Measurements from ENCODE around the gene OPRPN. TPM values are rescaled to one million over a fixed set of nuclear protein-coding genes. Genes with fewer than 3 reads are reported as not detected.

The OPRPN gene
- total and polyA plus RNA-seq, 2 donors (not counting 3 experiments of a cell fraction or from before 2014, with no cell fraction given): not detected

DNA sequence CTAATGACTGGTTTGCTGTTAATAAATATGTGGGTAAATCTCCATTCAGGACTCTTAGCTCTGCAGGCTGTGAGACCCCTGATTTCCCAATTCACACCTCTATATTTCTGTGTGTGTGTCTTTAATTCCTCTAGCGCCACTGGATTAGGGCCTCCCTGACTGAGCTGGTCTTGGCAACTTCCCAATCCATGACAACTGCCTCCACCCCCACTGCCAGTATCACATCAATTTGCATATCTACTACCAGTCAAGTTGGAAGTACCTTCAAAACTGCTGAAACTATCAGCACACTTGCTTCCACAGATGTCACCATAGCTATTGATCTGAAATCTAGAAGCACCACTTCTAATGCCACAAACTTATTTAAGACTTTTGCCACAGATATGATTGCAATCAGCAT, 27.6 kb downstream of the OPRPN start:
- H3K27me3 ChIP-seq (ENCODE audit: control insufficient read depth in 2 of 2, insufficient read depth in 2 of 2, low read length in 2 of 2): no peaks in the 10 kb centered on the region
- no TSS peak for BruUV-seq (replicated peaks)
- no peak overlapping the region for H2AFZ ChIP-seq (ENCODE audit: low read depth, low read length)
- no peaks in the 10 kb centered on the region for H3K9me3 ChIP-seq (replicated peaks; ENCODE audit: control insufficient read depth, insufficient read depth, low read length)
- TF ChIP-seq MYC (IDR thresholded peaks at IDR 0.05; ENCODE audit: low read depth, low read length) (no peak), POLR2A (IDR thresholded peaks at IDR 0.05; ENCODE audit: low read depth, low read length) (no peak), EZH2 (IDR thresholded peaks at IDR 0.05; ENCODE audit: borderline replicate concordance, low read depth, low read length, severe bottlenecking) (no peak), GATA2 (IDR thresholded peaks at IDR 0.05; ENCODE audit: insufficient read depth, insufficient read length, low read depth, low read length) (no peak), JUN (IDR thresholded peaks at IDR 0.05; ENCODE audit: borderline replicate concordance, insufficient read depth, insufficient read length, low read depth) (no peak), FOS (IDR thresholded peaks at IDR 0.05; ENCODE audit: borderline replicate concordance, insufficient read depth, low read length) (no peak), POLR2AphosphoS5 (IDR thresholded peaks at IDR 0.05; ENCODE audit: insufficient read depth, low read depth, low read length) (no peak)
- TF ChIP-seq, protein P1, sequence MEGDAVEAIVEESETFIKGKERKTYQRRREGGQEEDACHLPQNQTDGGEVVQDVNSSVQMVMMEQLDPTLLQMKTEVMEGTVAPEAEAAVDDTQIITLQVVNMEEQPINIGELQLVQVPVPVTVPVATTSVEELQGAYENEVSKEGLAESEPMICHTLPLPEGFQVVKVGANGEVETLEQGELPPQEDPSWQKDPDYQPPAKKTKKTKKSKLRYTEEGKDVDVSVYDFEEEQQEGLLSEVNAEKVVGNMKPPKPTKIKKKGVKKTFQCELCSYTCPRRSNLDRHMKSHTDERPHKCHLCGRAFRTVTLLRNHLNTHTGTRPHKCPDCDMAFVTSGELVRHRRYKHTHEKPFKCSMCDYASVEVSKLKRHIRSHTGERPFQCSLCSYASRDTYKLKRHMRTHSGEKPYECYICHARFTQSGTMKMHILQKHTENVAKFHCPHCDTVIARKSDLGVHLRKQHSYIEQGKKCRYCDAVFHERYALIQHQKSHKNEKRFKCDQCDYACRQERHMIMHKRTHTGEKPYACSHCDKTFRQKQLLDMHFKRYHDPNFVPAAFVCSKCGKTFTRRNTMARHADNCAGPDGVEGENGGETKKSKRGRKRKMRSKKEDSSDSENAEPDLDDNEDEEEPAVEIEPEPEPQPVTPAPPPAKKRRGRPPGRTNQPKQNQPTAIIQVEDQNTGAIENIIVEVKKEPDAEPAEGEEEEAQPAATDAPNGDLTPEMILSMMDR (IDR thresholded peaks at IDR 0.05; ENCODE audit: extremely low read depth in 1 of 2, insufficient read depth in 1 of 2, low read depth in 1 of 2, low read length in 2 of 2): no peak
- TF ChIP-seq, protein P2, sequence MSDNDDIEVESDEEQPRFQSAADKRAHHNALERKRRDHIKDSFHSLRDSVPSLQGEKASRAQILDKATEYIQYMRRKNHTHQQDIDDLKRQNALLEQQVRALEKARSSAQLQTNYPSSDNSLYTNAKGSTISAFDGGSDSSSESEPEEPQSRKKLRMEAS (IDR thresholded peaks at IDR 0.05; ENCODE audit: insufficient read depth, insufficient read length): no peak
- H3K27ac ChIP-seq (ENCODE audit: insufficient read depth, low read depth, low read length): no peak overlapping the region
- H3K9ac ChIP-seq (replicated peaks; ENCODE audit: extremely low read depth, insufficient read depth, low read length): no peak overlapping the region
- H4K20me1 ChIP-seq (replicated peaks; ENCODE audit: control insufficient read depth, extremely low read depth, insufficient read depth, low read length): no peaks in the 10 kb centered on the region
- no peak for FAIRE-seq
- no peak overlapping the region for H3K4me3 ChIP-seq (replicated peaks in 1 of 3; ENCODE audit: insufficient read depth in 1 of 3, low read depth in 1 of 3, low read length in 3 of 3)
- POLR2A ChIA-PET: no interaction called here
- no peak for DNase-seq (ENCODE audit: low read depth, low spot score)
- no peaks in the 10 kb centered on the region for H3K4me1 ChIP-seq (ENCODE audit: control insufficient read depth, extremely low read depth, insufficient read depth, low read length)
- no peaks in the 10 kb centered on the region for H3K9me1 ChIP-seq (replicated peaks; ENCODE audit: control insufficient read depth, extremely low read depth, insufficient read depth, low read length)
- H3K4me2 ChIP-seq (ENCODE audit: insufficient read depth, low read length): no peak overlapping the region
- intact Hi-C loops (cut with micrococcal nuclease) (no loop called here), dilution Hi-C loops (cut with MboI; ENCODE audit: extremely low pct_ligation_motif_present, low sequenced_read_pairs) (no loop called here)
- no peaks in the 10 kb centered on the region for H3K36me3 ChIP-seq (ENCODE audit: control insufficient read depth in 2 of 2, extremely low read depth in 1 of 2, insufficient read depth in 2 of 2, low read length in 2 of 2)
- no peaks in the 10 kb centered on the region for H3K79me2 ChIP-seq (ENCODE audit: control insufficient read depth, insufficient read depth, low read length)
- CTCF ChIA-PET: no interaction called here
